ENCODE data around the gene TAF4.
"Not testable (repeated sequence)": the region's sequence is repeated elsewhere in the genome, so short reads cannot be mapped to it uniquely, and the experiment has no call there.

The TAF4 gene

GRCh38 chr20:62080249-62080990 is 14.7 kb upstream of the TAF4 start:
- no peak for DNase-seq

- DNase-seq: no peak
Observed at GRCh38 chr20:62079166-62079565, 13.5 kb upstream of the TAF4 start.

- no peak for DNase-seq
Observed at GRCh38 chr20:62073323-62073722, 7.6 kb upstream of the TAF4 start.

GRCh38 chr20:62071669-62072430 is 6.2 kb upstream of the TAF4 start:
- not testable (repeated sequence) for DNase-seq

- DNase-seq: no peak
Observed at GRCh38 chr20:62069741-62070216, 4.1 kb upstream of the TAF4 start.

GRCh38 chr20:62068997-62069396 is 3.3 kb upstream of the TAF4 start:
- DNase-seq: no peak

- no peak for DNase-seq
Observed at GRCh38 chr20:62067547-62068260, 2.0 kb upstream of the TAF4 start.

- no peak for DNase-seq
Observed at GRCh38 chr20:62066983-62067433, 1.3 kb upstream of the TAF4 start.

GRCh38 chr20:62066339-62066982 is 780 bp upstream of the TAF4 start:
- peak; percentile 56 for DNase-seq

GRCh38 chr20:62064770-62065673 is 659 bp downstream of the TAF4 start:
- DNase-seq: peak; percentile 46

GRCh38 chr20:62063981-62064769 is 1.5 kb downstream of the TAF4 start:
- DNase-seq: no peak

GRCh38 chr20:62063315-62063980 is 2.2 kb downstream of the TAF4 start:
- DNase-seq: no peak

GRCh38 chr20:62062661-62063314 is 2.9 kb downstream of the TAF4 start:
- no peak for DNase-seq

GRCh38 chr20:62061851-62062423 is 3.7 kb downstream of the TAF4 start:
- DNase-seq: no peak

- DNase-seq: no peak
Observed at GRCh38 chr20:62060631-62061541, 4.8 kb downstream of the TAF4 start.

GRCh38 chr20:62059920-62060630 is 5.6 kb downstream of the TAF4 start:
- no peak for DNase-seq

- DNase-seq: no peak
Observed at GRCh38 chr20:62059401-62059800, 6.3 kb downstream of the TAF4 start.

GRCh38 chr20:62058941-62059340 is 6.7 kb downstream of the TAF4 start:
- no peak for DNase-seq
